ENCODE measurements around the gene SFXN2. TPM values are rescaled to one million over a fixed set of nuclear protein-coding genes. Genes with fewer than 3 reads are reported as not detected.

SFXN2 gene
- total and polyA plus RNA-seq, 2 experiments from 2014 or later = 12.3 to 17.5 TPM

DNA sequence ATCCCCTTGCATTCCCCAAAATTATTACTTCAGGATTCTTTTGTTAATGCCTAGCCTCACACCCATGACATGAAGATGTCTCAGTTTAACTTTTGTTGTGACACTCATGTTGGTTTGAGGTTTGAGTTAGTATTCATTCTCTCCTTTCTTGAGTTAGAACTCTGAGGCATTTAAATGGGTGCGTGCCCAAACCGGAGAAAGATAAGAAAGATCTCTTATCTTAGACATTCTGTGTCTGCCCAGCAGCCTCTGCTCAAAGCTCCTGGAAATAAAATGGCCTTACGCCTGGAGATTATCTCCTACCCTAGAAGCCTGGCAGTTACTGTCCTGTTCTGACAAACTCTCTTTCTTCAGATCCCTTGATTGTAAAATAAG lies 55.7 kb downstream of the SFXN2 start:
- Histone ChIP-seq H3K9me3 (ENCODE audit: low read depth) (no peaks in the 10 kb centered on the region), H3K36me3 (replicated peaks; ENCODE audit: insufficient read depth, low read depth) (no peaks in the 10 kb centered on the region), H2AFZ (no peak overlapping the region), H3K4me2 (no peak overlapping the region), H3K4me1 (ENCODE audit: insufficient read depth) (peaks cover 42% of the 10 kb centered on the region), H3K27ac (peak overlapping the region; percentile 85), H3K9me2 (replicated peaks; ENCODE audit: insufficient read depth) (no peaks in the 10 kb centered on the region), H3K79me2 (peaks cover 64% of the 10 kb centered on the region), H3K27me3 (no peaks in the 10 kb centered on the region), H3K4me3 (no peak overlapping the region), H4K20me1 (ENCODE audit: insufficient read depth, poor library complexity, severe bottlenecking) (no peaks in the 10 kb centered on the region)
- WGBS (ENCODE audit: low lambda C conversion rate, missing lambda C conversion rate) = 32% methylated on average over 3 of the region's 3 CpGs
- no peak for DNase-seq (ENCODE audit: low spot score)
- TF ChIP-seq EZH2 (IDR thresholded peaks at IDR 0.05; ENCODE audit: borderline replicate concordance) (no peak), CTCF (IDR thresholded peaks at IDR 0.05; ENCODE audit: poor library complexity) (no peak), EZH2phosphoT487 (IDR thresholded peaks at IDR 0.05; ENCODE audit: low read depth, severe bottlenecking, unreplicated experiment) (no peak)

GRCh38 chr10:102770792-102771191 lies 56.4 kb downstream of the SFXN2 start:
- Histone ChIP-seq H4K20me1 (ENCODE audit: insufficient read depth, poor library complexity, severe bottlenecking) (no peaks in the 10 kb centered on the region), H3K27me3 (no peaks in the 10 kb centered on the region), H3K27ac (peak overlapping the region; percentile 85), H2AFZ (no peak overlapping the region), H3K79me2 (peaks cover 58% of the 10 kb centered on the region), H3K4me3 (no peak overlapping the region), H3K9me2 (replicated peaks; ENCODE audit: insufficient read depth) (no peaks in the 10 kb centered on the region), H3K36me3 (replicated peaks; ENCODE audit: insufficient read depth, low read depth) (no peaks in the 10 kb centered on the region), H3K4me1 (ENCODE audit: insufficient read depth) (peaks cover 47% of the 10 kb centered on the region), H3K9me3 (ENCODE audit: low read depth) (no peaks in the 10 kb centered on the region), H3K4me2 (no peak overlapping the region)
- WGBS (ENCODE audit: low lambda C conversion rate, missing lambda C conversion rate) = 86% methylated on average over 1 of the region's 1 CpG
- TF ChIP-seq EZH2 (IDR thresholded peaks at IDR 0.05; ENCODE audit: borderline replicate concordance) (no peak), CTCF (IDR thresholded peaks at IDR 0.05; ENCODE audit: poor library complexity) (no peak), EZH2phosphoT487 (IDR thresholded peaks at IDR 0.05; ENCODE audit: low read depth, severe bottlenecking, unreplicated experiment) (no peak)
- DNase-seq (ENCODE audit: low spot score) = no peak

DNA sequence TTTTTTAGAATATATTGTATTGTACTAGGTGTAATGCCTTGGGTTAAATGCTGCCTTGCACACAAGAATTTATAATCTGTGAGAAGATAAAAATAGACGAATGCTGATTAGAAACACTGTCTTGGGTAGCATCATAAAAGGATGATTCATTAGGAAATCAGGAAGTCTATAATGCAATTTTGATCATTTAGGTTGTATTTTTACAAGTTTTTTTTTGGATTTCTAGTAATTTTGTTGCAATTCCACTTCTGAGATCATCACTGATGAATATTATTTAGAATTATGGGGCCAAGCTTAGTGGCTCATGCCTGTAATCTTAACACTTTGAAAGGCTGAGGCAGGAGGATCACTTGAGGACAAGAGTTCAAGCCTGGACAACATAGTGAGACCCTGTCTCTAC lies 58.9 kb downstream of the SFXN2 start:
- Histone ChIP-seq H4K20me1 (ENCODE audit: insufficient read depth, poor library complexity, severe bottlenecking) (no peaks in the 10 kb centered on the region), H3K4me2 (no peak overlapping the region), H3K79me2 (peaks cover 49% of the 10 kb centered on the region)

More for the DNA sequence above, 58.9 kb downstream of the SFXN2 start:
- H3K9me3 ChIP-seq (ENCODE audit: low read depth) = no peaks in the 10 kb centered on the region
- TF ChIP-seq EZH2phosphoT487 (IDR thresholded peaks at IDR 0.05; ENCODE audit: low read depth, severe bottlenecking, unreplicated experiment) (no peak), EZH2 (IDR thresholded peaks at IDR 0.05; ENCODE audit: borderline replicate concordance) (no peak), CTCF (IDR thresholded peaks at IDR 0.05; ENCODE audit: poor library complexity) (no peak)
- no peaks in the 10 kb centered on the region for H3K36me3 ChIP-seq (replicated peaks; ENCODE audit: insufficient read depth, low read depth)
- no peak overlapping the region for H3K4me3 ChIP-seq
- peaks cover 62% of the 10 kb centered on the region for H3K4me1 ChIP-seq (ENCODE audit: insufficient read depth)
- H2AFZ ChIP-seq = no peak overlapping the region
- WGBS (ENCODE audit: low lambda C conversion rate, missing lambda C conversion rate) = 47% methylated on average over 1 of the region's 1 CpG
- no peaks in the 10 kb centered on the region for H3K27me3 ChIP-seq
- H3K27ac ChIP-seq = peak overlapping the region; percentile 46
- DNase-seq (ENCODE audit: low spot score) = no peak
- H3K9me2 ChIP-seq (replicated peaks; ENCODE audit: insufficient read depth) = no peaks in the 10 kb centered on the region

Data from hepatocyte (in vitro differentiated cells).